Liver (tissue), 3 donors: ENCODE measurements around the gene NKX1-2.

Experiments
- EGR1 ChIP-seq, 2 donors: IDR thresholded peaks; 2 replicates each; pipeline ENCODE4 v1.6.1; 2016 to 2018; ENCODE audit warnings: antibody characterized with exemption in 2 of 2, low read depth in 2 of 2
- GABPA ChIP-seq, 2 donors: IDR thresholded peaks in 1 of 2; conservative IDR thresholded peaks in 1 of 2; 2 replicates each; pipeline ENCODE4 v1.6.1; 2016; ENCODE audit warnings: antibody characterized with exemption in 2 of 2, mild to moderate bottlenecking in 1 of 2, moderate library complexity in 1 of 2
- HNF4A ChIP-seq, 2 donors: conservative IDR thresholded peaks; 2 replicates each; pipeline ENCODE4 v1.6.1; 2016; ENCODE audit warnings: antibody characterized with exemption in 2 of 2, mild to moderate bottlenecking in 2 of 2
- JUND ChIP-seq, 2 donors: IDR thresholded peaks; 2 replicates each; pipeline ENCODE4 v1.6.1; 2016; ENCODE audit warnings: antibody characterized with exemption in 2 of 2
- RAD21 ChIP-seq, 2 donors: IDR thresholded peaks; 2 replicates each; pipeline ENCODE4 v1.6.1; 2016; ENCODE audit warnings: antibody characterized with exemption in 2 of 2, mild to moderate bottlenecking in 2 of 2
- RXRA ChIP-seq, 2 donors: IDR thresholded peaks; 2 replicates each; pipeline ENCODE4 v1.6.1; 2017 to 2018; ENCODE audit warnings: antibody characterized with exemption in 2 of 2, mild to moderate bottlenecking in 1 of 2
- TAF1 ChIP-seq: conservative IDR thresholded peaks from 2 replicates; pipeline ENCODE4 v1.6.1; 2016; ENCODE audit warnings: antibody characterized with exemption, mild to moderate bottlenecking
- YY1 ChIP-seq: IDR thresholded peaks from 2 replicates; pipeline ENCODE4 v1.6.1; 2016; ENCODE audit warnings: antibody characterized with exemption, mild to moderate bottlenecking
- TF ChIP-seq, protein P1 (sequence below): fragments of 150-350 bp; IDR thresholded peaks from 2 replicates; pipeline ENCODE4 v1.5.1; 2017; ENCODE audit warnings: improper control_type of control experiment, low read depth, low read length; ENCODE audit not compliant: missing input control
- TF ChIP-seq, protein P2 (sequence below): IDR thresholded peaks from 2 replicates; pipeline ENCODE4 v1.6.1; 2016; ENCODE audit warnings: antibody characterized with exemption
- TF ChIP-seq, protein P3 (sequence below): IDR thresholded peaks from 2 replicates; pipeline ENCODE4 v1.6.1; 2016; ENCODE audit warnings: antibody characterized with exemption
- donor health status: healthy.
- donor health status: healthy.

DNA sequence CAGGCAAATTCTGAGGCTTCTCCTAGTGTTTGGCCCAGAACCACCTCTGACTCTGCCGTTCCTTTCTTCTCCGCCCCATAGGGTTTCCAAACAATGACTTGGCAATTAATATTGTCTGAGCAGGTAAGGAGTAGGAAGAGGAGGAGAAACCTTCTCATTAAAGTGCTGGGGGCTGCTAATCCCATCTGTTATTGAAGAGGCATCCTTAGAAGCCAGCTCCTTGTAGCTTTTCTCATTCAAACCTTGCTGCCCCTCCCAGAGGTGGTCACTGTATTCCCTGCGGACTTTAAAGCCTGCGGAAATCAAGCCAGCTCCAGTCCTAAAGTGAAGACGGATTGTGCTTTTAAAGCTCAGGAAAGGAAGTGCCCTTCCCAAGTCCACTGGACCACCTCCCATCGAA is 1.4 kb upstream of the NKX1-2 start:
- TF ChIP-seq, protein P1, sequence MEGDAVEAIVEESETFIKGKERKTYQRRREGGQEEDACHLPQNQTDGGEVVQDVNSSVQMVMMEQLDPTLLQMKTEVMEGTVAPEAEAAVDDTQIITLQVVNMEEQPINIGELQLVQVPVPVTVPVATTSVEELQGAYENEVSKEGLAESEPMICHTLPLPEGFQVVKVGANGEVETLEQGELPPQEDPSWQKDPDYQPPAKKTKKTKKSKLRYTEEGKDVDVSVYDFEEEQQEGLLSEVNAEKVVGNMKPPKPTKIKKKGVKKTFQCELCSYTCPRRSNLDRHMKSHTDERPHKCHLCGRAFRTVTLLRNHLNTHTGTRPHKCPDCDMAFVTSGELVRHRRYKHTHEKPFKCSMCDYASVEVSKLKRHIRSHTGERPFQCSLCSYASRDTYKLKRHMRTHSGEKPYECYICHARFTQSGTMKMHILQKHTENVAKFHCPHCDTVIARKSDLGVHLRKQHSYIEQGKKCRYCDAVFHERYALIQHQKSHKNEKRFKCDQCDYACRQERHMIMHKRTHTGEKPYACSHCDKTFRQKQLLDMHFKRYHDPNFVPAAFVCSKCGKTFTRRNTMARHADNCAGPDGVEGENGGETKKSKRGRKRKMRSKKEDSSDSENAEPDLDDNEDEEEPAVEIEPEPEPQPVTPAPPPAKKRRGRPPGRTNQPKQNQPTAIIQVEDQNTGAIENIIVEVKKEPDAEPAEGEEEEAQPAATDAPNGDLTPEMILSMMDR, result no peak
- TF ChIP-seq, protein P2, sequence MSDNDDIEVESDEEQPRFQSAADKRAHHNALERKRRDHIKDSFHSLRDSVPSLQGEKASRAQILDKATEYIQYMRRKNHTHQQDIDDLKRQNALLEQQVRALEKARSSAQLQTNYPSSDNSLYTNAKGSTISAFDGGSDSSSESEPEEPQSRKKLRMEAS, result no peak
- TF ChIP-seq RXRA (IDR thresholded peaks at IDR 0.05) (no peak), EGR1 (IDR thresholded peaks at IDR 0.05; ENCODE audit: low read depth in 2 of 2) (no peak), YY1 (no peak), JUND (IDR thresholded peaks at IDR 0.05) (no peak), RAD21 (IDR thresholded peaks at IDR 0.05) (no peak), TAF1 (no peak), GABPA (IDR thresholded peaks at IDR 0.05 in 1 of 2, conservative IDR thresholded peaks at IDR 0.05 in 1 of 2) (no peak), HNF4A (conservative IDR thresholded peaks at IDR 0.05) (no peak)
- TF ChIP-seq, protein P3, sequence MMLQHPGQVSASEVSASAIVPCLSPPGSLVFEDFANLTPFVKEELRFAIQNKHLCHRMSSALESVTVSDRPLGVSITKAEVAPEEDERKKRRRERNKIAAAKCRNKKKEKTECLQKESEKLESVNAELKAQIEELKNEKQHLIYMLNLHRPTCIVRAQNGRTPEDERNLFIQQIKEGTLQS, result no peak
